GM12892 (cell line): ENCODE results near the gene LGI1.

Experiments used
- POLR2A ChIP-seq: IDR thresholded peaks from 2 replicates; pipeline ENCODE4 v1.6.1; 2011; ENCODE audit warnings: low read depth, low read length, control low read depth
- TAF1 ChIP-seq: IDR thresholded peaks from 2 replicates; pipeline ENCODE4 v1.6.1; 2011; ENCODE audit warnings: low read depth, mild to moderate bottlenecking, control low read depth, low read length, borderline replicate concordance

- TF ChIP-seq POLR2A (no peak), TAF1 (no peak)
Measured at GRCh38 chr10:93746844-93747284, 10.9 kb upstream of the LGI1 start.
